Upper lobe of left lung (tissue), 4 donors: Measurements from ENCODE around the gene CDKAL1.

Experiments
- CTCF ChIP-seq, 6 experiments: fragments of 450-650 bp in 4 of 6; fragments of 200-600 bp in 2 of 6; sonication (generic) in 2 of 6; IDR thresholded peaks; one replicate each; pipeline ENCODE4 v1.5.1; 2016 to 2019; ENCODE audit warnings: antibody characterized with exemption in 6 of 6
- POLR2AphosphoS5 ChIP-seq, 2 donors: sonication (generic); formaldehyde crosslinking; IDR thresholded peaks; one replicate each; pipeline ENCODE4 v1.5.1; 2017; ENCODE audit warnings: antibody characterized with exemption in 2 of 2

GRCh38 chr6:20642441-20642840 lies 108.2 kb downstream of the CDKAL1 start:
- TF ChIP-seq CTCF (IDR thresholded peaks at IDR 0.05) (no peak), POLR2AphosphoS5 (IDR thresholded peaks at IDR 0.05) (no peak)
